NCI-H460 (cell line): Measurements from ENCODE around the gene BRMS1. TPM values are rescaled to one million over a fixed set of nuclear protein-coding genes. Genes with fewer than 3 reads are reported as not detected.
"Not testable (repeated sequence)": the region's sequence is repeated elsewhere in the genome, so short reads cannot be mapped to it uniquely, and the experiment has no call there.

Source experiments
- DNase-seq: peaks from one replicate; pipeline ENCODE4 v3.0.0-alpha.2; 2016; ENCODE audit warnings: low read depth; ENCODE audit errors: extremely low read depth
- total RNA-seq: library from RNA; depleted of rRNA; stranded (reverse); fragments of >200 nt; shearing (Covaris generic); gene quantifications from 2 replicates; pipeline ENCODE4 v1.2.3, GENCODE V29; 2014

Gene BRMS1
- total RNA-seq, 1 experiment from 2014 or later, result 35.3 TPM

DNA sequence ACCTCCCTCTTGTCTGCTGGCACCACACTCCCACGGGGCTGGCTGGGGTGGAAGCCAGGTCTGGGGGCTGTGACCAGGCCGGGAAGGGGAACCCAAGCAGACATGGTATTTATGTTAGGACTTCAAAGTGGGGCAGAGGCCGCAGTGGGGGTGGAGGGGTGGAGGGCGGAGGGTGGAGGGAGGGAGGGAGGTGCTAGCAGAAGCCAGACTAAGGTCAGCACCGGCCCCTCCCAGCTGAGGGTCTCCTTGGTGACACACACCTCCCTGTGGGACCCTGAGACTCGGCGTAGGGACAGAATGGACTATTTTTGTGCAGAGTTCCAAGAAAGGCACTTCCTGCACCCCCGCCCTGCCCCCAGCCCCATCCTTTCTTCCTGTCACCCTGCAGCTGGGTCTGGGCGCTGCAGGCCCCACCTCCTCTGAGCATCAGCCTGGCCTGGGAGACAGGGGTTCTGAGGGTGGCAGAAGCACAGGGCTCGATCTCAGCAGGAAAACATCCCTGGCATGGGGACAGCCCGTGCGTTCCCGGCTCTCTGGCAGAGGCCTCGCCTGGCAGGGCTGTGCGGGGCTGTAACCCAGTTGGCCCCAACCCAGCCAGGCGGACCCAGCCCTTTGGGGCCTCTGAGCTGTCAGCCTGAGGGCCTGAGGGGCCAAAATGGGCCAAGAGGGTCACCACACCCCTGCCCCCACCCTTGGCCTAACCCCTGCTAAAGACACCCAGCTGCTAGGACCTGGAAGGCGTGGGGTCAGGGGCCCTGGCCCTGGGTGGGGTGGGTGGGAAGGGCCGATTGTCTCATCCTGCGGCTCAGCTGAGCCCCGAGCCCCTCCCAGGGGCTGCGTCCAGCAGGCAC is 18.4 kb downstream of the BRMS1 start:
- DNase-seq, result no peak

DNA sequence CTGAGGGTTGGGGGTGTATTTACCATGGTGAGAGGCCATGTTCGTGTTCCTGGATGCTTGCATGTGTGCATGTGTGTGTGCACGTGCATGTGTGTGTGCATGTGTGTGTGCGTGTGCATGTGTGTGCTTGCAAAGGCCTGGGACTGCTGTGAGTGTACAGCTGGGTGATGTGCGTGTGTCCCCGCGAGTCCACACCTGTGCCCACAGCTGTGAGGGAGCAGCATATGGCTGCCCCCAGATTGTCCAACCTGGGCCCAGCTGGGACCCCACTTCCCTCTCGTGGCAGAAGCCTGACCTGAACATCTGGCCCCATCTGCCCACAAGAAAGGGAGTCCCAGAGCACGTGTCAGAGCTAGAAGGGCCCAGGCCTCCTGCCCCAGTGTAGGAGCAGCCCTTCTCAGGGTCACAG is 19.6 kb downstream of the BRMS1 start:
- DNase-seq, result no peak

DNA sequence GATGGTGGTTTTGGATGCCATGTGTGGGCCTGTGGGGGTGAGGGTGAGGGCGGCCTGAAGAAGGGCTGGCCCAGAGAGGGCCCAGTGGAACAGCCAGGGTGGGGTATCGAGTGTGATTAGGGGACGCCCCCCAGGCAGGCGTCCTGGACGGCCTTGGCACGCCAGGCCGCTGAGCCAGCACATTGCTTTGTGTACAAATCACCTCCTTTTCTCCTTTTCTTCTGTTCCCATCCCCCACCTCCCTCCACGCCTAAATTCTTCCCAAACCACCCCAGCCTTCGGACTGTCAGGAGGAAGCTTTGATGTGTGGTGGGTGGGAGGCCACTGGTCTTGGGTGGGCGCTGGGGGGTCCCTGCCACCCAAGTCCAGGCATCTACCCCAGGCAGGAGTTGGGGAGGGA is 20.2 kb downstream of the BRMS1 start:
- no peak for DNase-seq

DNA sequence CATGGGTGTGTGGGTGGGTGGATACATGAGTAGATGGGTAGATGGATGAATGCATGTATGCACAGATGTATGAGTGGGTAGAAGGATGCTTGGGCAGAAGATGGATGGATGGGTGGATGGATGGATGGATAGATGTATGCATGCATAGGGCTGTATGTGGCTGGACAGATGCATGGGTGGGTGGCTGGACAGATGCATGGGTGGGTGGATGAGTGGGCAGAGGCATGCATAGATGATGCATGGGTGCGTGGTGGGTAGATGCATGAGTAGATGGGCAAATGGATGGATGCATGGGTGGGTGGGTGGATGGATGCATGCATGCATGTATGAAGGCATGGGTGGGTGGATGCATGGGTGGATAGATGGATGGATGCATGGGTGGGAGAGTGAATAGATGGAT is 21.2 kb downstream of the BRMS1 start:
- no peak for DNase-seq

DNA sequence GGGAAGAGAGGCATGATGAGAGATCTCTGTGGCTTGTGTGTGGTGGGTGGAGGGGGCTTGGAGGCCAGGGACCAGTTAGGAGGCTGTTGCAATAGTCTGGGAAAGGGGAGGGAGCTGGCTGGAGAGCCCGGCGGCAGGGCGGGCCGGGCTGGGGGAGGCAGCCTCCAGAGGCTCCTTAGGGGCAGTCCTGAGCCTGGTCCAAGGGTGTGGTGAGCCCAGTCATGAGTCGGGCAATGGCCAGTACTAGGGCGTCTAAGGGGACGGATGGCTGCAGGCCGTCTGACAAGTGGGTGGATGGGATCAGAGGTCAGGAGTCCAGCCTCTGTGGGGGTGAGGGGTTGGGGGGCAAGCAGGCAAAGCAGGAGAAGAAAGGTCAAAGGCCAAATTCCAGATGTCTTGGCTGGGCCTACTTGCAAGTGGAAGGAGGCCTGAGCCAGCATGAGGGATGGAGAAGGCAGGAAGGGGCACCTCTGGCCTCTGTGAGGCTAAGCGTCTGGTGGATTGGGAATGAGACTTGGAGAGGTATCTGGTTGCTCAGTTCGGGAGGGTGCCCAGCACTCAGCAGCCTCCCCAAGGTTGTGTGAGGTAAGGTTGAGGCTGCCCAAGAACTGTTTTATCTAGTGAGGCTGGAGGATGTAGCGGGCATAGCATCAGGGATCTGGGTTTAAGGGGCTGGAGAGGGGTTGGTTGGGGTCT is 22.0 kb downstream of the BRMS1 start:
- DNase-seq, result no peak

DNA sequence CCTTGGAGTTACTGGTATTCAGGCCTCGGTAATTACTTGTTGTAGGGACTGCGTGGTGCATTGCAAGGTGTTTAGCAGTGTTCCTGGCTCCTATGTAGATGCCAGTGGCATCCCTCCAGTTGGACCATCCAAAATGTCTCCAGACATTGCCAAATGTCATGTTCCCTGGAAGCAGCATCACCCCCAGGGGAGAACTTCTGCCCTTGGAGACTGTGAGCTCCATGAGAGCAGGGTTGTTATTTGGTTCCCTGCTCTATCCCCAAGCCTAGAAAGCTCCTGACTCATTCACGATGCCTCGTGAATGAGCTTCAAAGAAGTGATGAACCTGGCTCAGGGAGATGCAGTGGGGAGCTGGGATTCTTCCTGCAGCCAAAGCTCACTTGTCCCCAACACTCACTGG is 23.3 kb downstream of the BRMS1 start:
- DNase-seq, result no peak

DNA sequence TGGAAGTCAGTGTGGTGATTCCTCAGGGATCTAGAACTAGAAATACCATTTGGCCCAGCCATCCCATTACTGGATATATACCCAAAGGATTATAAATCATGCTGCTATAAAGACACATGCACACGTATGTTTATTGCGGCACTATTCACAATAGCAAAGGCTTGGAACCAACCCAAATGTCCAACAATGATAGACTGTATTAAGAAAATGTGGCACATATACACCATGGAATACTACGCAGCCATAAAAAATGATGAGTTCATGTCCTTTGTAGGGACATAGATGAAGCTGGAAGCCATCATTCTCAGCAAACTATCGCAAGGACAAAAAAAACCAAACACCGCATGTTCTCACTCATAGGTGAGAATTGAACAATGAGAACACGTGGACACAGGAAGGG is 24.2 kb downstream of the BRMS1 start:
- DNase-seq, result not testable (repeated sequence)

DNA sequence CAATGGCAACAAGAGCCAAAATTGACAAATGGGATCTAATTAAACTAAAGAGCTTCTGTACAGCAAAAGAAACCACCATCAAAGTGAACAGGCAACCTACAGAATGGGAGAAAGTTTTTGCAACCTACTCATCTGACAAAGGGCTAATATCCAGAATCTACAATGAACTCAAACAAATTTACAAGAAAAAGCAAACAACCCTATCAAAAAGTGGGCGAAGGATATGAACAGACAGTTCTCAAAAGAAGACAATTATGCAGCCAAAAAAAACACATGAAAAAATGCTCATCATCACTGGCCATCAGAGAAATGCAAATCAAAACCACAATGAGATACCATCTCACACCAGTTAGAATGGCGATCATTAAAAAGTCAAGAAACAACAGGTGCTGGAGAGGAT is 24.6 kb downstream of the BRMS1 start:
- DNase-seq, result not testable (repeated sequence)

DNA sequence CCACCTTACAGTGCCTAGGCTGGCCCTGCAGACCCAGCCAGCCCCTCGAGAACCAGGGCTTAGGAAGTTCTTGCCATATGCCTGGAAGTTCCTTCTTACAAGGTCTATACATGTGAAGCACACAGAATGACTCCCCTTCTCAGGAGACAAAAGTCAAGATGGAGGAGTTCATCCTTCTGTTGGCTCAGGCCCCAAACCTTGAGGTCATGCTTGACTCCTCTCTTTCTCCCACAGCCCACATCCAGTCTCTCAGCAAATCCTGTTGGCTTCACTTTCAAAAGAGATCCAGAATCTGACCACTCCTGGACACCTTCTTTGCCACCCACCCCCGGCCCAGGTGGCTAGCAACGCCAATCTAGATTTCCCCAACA is 26.3 kb downstream of the BRMS1 start:
- DNase-seq, result no peak

DNA sequence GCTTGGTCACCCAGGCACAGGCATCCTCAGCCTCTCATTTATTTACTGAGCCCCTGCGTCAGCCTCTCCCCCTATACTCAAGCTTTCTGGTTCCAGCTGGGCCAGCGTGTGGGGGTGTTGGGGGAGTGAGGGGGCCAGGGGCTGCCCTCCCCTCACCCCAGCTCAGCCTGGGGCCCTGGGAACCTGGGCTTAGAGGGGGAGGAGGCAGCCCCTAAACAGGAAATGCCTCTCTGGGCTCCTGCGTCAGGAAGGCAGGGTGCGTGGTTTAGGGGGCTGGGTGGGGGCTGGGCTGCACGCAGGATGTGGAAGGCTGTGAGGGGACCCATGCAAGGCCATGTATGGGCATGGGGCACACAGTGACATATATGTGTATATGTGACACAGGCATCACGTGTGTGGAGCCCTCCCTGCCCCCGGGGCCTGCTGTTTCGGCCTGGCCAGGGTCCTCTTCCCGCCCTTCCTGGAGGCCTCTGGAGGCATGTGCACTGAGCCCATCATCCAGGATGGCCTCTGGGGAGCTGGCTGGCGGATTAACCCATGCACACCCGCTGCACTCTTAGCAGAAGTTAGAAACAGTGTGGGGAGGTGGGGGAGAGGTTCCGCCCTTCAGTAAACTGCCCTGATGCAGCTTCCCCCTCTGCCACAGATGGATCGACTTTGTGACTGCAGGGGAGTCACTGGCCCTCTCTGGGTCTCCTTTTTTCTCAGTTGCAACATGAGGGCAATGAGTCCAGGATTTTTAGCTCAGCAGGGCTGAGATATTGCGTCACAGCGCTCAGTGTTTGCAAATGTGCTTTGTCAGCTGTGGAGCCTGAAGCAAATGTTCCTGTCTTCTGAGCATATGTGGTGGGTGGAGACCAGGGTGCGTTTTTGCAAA is 26.9 kb downstream of the BRMS1 start:
- DNase-seq, result no peak

DNA sequence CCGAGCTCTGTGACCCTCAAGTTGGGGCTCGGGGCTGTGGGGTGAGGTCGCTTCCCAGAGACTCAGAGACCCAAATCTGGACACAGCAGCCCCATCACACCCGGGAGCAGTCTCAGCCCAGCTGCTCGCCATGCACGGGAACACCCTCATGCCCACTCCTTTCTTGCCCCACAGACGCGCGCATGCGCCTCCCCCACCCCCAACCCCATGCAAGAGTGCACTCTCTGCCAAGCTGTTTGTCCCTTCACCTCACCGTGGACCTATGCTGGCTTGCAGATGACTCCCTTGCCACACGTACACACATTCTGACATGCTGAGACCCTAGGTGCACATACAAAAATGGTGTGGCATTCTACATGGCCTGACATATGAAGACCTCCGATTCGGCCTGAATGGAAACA is 27.6 kb downstream of the BRMS1 start:
- no peak for DNase-seq

DNA sequence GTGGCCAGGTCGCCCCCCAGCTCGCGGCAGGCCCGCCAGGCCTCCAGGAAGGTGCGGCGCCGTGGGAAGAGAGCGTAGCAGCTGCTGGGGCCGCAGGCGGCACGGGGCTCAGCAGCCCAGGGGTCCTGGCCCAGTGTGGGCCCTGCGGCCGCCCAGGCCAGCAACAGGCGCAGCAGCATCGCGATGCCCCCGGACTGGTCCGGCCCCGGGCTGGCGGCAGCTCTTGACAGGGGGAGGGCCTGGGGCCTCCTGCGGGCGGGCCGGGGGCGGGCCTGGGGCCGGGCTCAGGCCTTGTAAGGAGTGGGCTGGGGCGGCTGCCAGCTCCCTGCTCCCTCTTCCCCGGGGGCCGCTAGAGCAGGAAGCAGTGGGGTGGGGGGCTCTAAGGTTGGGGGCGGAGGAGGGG is 28.1 kb downstream of the BRMS1 start, which contains the start of gene CD248:
CD248 (minus strand) TSS at position 196 of the 403 bp plus-strand sequence; CDS start at position 179, 17 bp downstream.
- no peak for DNase-seq

DNA sequence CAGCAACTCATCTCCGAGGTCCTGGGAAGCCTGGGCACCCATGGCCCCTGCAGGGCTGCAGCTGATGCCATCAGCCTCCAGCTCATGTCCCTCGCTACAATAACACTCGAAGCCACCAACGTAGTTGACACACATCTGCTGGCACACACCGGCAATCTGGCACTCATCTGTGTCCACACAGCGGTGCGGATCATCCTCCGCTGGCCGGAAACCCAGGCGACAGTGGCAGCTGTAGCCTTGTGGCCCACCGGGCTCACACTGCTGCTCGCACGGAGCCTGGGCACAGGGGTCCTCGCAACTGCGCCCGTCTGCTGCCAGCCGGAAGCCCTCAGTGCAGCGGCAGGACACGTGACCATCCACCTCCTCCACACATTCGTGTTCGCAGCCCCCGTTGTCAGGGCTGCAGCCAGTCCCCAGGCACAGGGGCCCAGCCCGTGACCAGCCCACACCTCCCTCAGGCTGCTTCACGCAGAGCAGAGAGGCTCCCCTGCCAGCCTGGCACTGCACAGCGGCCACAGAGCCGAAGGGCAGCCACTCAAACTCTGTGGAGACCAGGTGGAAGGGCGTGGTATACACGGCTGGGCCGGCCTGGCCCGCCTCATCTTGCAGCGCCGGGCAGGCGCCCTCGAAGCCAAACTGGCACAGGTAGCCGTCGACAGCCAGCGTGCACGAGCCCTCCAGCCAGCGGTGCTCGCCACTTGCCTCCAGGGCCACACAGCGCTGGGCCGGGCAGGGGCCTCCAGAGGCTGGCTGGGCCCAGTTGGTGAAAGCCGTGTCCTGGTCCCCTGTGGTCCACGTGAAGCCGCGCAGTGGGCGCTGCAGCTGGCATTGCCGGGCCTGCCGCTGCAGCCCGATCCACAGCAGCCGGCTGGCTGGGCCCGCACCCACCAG is 28.7 kb downstream of the BRMS1 start:
- DNase-seq, result no peak

DNA sequence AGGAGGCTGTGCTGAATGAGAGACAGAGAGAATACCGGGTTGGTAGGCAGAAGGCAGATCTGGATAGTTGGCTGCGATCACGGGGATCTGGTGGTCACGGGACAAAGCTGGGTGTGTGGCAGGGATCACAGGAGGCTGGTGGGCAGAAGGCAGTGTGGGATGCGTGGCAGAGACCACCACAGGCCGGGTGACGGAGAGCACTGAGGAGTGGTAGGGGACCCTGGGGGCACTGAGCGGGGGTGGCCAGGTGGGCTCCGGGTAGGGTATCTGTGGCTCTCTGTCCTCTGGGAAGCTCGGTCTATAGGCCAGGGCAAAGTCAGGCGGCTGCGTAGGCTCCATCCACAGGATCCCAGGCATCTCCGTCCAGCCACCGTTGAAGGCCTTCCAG is 29.4 kb downstream of the BRMS1 start:
- no peak for DNase-seq

DNA sequence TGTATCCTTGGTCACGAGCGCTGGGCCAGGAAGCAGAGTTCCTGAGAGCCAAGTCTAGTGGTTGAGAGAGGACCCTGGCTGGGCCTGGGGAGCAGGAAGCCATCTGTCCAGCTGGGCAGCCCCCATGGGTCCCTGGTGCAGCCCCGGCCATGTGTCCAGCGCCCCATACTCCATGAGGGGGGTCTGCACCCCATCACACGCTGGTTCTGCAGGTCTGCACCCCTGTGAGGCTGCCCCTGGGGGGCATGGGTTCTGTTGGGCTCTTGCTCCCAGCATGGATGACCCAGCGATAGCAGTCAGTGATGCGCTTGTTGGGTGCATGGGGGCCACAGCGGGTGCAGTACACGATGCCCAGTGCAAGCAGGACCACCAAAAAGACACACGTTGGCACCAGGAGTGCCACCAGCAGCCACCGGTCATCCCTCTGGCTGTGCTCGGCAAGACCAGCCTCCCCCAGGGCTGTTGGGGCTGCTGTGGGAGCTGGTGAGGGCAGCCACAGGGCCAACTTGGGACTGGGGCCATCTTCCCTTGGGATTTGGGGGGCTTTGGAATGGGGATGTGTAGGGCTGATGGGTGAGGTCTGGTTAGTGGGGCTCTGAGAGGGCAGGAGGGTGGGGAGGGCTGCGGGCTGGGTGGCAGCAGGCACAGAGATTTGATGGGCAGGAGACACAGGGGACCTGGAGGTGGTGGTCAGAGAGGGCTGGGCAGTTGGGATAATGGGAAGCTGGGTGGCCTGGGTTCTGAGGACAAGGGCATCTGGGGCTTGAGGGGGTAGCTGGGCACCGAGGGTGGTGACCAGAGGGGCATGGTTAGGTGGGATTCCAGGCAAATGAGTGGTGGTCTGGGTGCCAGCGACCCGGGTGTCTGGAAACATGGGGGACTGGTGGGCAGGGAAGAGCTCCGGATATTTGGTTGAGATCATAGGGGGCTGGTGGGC is 30.1 kb downstream of the BRMS1 start:
- no peak for DNase-seq

DNA sequence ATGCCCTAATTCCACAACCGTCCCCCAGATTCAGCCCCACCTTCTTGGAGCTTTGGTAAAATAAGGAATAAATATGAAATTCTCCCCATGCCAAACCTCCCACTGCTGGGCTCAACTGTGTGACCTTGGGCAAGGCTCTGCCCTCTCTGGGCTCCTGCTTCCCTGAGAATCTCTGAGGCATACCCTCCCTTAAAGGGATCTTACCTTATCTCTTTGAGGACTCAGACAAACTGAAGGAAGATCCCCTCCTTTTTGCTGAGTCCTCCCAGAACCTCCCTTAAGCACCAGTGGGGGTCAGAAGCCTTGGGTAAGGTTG is 30.8 kb downstream of the BRMS1 start:
- DNase-seq, result no peak

DNA sequence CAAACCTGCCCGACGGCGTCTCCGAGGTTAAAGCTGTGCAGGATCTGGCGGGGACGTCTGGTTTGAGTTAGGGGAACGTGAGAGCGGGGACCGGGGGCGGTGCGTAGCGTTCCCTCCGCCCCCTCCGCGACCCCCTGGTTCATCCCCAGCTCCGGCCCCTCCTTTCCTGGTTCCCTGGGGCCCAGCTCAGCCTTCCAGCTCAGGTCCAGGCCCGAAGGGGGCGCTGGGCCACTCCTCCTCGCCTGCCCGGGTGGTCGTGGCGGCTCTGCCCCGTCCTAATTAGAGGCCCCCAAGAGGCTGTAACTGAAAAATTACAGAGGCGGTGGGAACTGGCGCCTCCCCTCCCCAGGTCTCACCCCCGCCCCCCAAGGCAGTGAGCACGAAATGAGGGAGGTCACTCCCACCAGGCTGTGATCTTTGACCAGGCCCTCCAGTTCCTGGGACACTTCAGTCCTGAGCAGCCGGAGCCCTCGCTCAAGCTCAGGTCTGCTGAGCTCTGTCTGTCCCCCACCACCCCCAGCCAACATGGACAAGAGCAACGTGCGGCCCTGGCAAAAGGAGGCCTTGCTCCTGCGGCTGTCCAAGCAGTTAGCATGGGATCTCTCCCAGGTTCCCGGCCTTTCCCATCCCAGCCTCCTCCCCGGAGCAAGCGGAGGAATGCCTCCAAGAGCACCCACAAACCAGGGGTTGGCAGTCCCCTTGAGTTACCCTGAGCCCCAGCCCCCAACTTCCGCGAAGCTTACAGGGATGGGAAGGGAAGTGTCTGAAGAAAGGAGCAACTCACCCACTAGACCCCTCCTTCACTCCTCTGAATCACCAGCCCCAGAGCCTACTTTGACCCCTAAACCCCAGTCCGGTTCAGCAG is 31.4 kb downstream of the BRMS1 start:
- DNase-seq, result no peak
